ENCODE results near the gene PCDHGB4.
A peak's percentile ranks its signal among the peaks of the same experiment; 100 is the strongest.
"Not testable (repeated sequence)": the region's sequence is repeated elsewhere in the genome, so short reads cannot be mapped to it uniquely, and the experiment has no call there.

Gene PCDHGB4

DNA sequence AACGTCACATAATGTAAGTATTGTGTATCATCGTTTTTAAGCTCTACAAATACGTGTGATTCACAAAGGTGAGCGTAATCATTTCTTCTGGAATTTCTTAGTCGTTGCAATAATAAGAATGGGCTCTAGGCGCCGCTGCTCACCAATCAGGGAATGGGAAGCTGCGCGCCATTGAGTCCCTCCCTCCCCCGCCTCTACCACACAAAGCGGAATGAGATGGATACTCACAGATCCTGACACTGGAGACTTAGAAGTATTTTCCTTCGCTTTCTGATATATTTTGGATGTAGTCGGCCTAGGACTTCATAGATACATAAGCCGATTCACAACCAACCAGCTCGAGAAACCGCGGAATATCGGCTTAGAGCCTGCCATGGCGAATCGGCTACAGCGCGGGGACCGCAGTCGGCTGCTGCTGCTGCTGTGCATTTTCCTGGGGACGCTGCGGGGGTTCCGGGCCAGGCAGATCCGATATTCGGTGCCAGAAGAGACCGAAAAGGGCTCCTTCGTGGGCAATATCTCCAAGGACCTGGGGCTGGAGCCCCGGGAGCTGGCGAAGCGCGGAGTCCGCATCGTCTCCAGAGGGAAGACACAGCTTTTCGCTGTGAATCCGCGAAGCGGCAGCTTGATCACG, 33.5 kb downstream of the PCDHGB4 start, which contains the start of gene PCDHGA11:
Gene PCDHGA11 (plus strand): TSS at position 197 of the 634 bp plus-strand sequence. CDS start 177 bp downstream, at position 374.
- FAIRE-seq: no peak
- no peak for DNase-seq (ENCODE audit: extremely low spot score, insufficient read length, low read depth)

DNA sequence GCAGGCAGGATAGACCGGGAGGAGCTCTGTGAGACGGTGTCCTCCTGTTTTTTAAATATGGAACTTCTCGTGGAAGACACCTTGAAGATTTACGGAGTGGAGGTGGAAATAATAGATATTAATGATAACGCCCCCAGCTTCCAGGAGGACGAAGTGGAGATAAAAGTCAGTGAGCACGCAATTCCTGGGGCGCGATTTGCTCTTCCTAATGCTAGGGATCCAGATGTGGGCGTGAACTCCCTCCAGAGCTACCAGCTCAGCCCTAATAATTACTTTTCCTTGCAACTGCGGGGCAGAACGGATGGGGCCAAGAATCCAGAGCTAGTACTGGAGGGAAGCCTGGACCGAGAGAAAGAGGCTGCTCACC, 34.0 kb downstream of the PCDHGB4 start:
- FAIRE-seq (no peak), DNase-seq (ENCODE audit: extremely low spot score, insufficient read length, low read depth) (no peak)

DNA sequence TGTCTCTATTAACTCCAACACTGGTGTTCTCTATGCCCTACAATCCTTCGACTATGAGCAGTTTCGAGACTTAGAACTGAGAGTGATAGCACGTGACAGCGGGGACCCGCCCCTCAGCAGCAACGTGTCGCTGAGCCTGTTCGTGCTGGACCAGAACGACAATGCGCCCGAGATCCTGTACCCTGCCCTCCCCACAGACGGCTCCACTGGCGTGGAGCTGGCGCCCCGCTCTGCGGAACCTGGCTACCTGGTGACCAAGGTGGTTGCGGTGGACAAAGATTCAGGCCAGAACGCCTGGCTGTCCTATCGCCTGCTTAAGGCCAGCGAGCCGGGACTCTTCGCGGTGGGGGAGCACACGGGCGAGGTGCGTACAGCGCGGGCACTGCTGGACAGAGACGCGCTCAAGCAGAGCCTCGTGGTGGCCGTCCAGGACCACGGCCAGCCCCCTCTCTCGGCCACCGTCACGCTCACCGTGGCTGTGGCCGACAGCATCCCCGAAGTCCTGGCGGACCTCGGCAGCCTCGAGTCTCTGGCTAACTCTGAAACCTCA, 35.3 kb downstream of the PCDHGB4 start:
- no peak for DNase-seq (ENCODE audit: extremely low spot score, insufficient read length, low read depth)
- no peak for FAIRE-seq

DNA sequence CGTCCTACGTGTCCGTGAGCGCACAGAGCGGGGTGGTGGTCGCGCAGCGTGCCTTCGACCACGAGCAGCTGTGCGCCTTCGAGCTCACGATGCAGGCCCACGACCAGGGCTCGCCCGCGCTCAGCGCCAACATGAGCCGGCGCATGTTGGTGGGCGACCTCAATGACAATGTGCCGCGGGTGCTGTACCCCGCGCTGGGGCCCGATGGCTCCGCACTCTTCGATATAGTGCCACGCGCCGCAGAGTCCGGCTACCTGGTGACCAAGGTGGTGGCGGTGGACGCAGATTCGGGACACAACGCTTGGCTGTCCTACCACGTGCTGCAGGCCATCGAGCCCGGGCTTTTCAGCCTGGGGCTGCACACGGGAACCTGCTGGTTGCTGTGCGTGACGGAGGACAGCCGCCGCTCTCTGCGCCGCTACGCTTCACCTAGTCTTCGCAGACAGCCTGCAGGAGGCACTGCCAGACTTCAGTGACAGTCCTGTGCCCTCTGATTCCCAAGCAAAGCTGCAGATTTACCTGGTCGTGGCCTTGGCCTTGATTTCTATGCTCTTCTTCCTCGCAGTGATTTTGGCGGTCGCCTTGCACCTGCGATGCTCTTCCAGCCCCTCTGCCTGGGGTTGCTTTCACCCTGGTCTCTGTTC, 40.4 kb downstream of the PCDHGB4 start:
- FAIRE-seq (no peak), DNase-seq (ENCODE audit: extremely low spot score, insufficient read length, low read depth) (no peak)

DNA sequence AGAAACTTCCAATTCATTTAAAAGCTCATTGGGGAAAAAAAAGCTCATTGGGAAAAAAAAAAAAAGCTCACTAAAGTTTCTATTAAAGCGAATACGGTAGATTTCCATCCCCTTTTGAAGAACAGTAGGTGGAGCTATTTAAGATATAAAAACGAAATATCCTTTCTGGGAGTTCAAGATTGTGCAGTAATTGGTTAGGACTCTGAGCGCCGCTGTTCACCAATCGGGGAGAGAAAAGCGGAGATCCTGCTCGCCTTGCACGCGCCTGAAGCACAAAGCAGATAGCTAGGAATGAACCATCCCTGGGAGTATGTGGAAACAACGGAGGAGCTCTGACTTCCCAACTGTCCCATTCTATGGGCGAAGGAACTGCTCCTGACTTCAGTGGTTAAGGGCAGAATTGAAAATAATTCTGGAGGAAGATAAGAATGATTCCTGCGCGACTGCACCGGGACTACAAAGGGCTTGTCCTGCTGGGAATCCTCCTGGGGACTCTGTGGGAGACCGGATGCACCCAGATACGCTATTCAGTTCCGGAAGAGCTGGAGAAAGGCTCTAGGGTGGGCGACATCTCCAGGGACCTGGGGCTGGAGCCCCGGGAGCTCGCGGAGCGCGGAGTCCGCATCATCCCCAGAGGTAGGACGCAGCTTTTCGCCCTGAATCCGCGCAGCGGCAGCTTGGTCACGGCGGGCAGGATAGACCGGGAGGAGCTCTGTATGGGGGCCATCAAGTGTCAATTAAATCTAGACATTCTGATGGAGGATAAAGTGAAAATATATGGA, 43.0 kb downstream of the PCDHGB4 start, which contains the start of gene PCDHGA12:
Gene PCDHGA12 (plus strand): TSS at position 176 of the 782 bp plus-strand sequence. CDS start 253 bp downstream, at position 429.
- peak; percentile 89 for FAIRE-seq

DNA sequence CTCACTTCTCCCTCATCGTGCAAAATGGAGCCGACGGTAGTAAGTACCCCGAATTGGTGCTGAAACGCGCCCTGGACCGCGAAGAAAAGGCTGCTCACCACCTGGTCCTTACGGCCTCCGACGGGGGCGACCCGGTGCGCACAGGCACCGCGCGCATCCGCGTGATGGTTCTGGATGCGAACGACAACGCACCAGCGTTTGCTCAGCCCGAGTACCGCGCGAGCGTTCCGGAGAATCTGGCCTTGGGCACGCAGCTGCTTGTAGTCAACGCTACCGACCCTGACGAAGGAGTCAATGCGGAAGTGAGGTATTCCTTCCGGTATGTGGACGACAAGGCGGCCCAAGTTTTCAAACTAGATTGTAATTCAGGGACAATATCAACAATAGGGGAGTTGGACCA, 43.8 kb downstream of the PCDHGB4 start:
- DNase-seq (ENCODE audit: extremely low spot score, insufficient read length, low read depth): no peak
- peak; percentile 69 for FAIRE-seq

More for the DNA sequence above, 43.0 kb downstream of the PCDHGB4 start, which contains the start of gene PCDHGA12:
- DNase-seq (ENCODE audit: extremely low spot score, insufficient read length, low read depth): peak; percentile 69

DNA sequence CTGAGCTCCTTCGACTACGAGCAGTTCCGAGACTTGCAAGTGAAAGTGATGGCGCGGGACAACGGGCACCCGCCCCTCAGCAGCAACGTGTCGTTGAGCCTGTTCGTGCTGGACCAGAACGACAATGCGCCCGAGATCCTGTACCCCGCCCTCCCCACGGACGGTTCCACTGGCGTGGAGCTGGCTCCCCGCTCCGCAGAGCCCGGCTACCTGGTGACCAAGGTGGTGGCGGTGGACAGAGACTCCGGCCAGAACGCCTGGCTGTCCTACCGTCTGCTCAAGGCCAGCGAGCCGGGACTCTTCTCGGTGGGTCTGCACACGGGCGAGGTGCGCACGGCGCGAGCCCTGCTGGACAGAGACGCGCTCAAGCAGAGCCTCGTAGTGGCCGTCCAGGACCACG, 44.8 kb downstream of the PCDHGB4 start:
- not testable (repeated sequence) for FAIRE-seq; DNase-seq (ENCODE audit: extremely low spot score, insufficient read length, low read depth)

DNA sequence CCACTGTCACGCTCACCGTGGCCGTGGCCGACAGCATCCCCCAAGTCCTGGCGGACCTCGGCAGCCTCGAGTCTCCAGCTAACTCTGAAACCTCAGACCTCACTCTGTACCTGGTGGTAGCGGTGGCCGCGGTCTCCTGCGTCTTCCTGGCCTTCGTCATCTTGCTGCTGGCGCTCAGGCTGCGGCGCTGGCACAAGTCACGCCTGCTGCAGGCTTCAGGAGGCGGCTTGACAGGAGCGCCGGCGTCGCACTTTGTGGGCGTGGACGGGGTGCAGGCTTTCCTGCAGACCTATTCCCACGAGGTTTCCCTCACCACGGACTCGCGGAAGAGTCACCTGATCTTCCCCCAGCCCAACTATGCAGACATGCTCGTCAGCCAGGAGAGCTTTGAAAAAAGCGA, 45.2 kb downstream of the PCDHGB4 start:
- not testable (repeated sequence) for FAIRE-seq; DNase-seq (ENCODE audit: extremely low spot score, insufficient read length, low read depth)

DNA sequence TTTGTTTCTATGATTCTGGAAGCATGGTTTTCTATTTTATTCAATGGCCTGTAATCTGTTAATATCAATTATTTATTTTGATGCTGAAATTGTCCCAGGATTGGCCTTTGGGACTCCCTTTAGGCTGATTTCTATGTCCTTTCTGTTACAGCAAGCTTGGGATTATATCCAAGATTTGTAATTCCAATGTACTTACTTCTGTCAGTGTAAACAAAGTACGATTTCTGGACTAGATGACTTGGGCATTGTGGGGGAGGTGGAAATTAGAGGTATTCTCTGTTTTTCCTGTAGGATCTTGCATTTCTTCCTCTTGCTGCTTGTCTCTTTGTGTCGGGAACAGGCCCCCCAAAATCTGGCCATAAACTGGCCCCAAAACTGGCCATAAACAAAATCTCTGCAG, 46.5 kb downstream of the PCDHGB4 start:
- DNase-seq (ENCODE audit: extremely low spot score, insufficient read length, low read depth) (no peak), FAIRE-seq (no peak)

DNA sequence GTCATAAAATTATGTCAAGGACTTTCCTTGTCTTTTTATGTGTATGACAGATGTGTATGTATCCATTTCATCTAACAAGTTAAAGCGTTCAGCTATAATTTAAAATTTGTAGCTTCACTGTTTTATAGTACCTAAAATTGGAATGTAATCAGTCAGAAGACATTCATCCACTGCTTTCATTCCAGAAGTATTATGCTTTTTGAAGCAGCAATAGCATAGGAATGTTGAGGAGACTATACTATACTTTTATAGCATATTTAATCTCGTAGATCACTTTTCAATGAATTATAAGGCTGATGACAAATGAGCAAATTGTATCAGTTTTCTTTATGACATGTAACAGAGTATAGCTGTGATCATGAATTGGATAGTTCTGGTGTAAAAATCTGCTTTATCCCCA, 49.7 kb downstream of the PCDHGB4 start:
- no peak for FAIRE-seq

DNA sequence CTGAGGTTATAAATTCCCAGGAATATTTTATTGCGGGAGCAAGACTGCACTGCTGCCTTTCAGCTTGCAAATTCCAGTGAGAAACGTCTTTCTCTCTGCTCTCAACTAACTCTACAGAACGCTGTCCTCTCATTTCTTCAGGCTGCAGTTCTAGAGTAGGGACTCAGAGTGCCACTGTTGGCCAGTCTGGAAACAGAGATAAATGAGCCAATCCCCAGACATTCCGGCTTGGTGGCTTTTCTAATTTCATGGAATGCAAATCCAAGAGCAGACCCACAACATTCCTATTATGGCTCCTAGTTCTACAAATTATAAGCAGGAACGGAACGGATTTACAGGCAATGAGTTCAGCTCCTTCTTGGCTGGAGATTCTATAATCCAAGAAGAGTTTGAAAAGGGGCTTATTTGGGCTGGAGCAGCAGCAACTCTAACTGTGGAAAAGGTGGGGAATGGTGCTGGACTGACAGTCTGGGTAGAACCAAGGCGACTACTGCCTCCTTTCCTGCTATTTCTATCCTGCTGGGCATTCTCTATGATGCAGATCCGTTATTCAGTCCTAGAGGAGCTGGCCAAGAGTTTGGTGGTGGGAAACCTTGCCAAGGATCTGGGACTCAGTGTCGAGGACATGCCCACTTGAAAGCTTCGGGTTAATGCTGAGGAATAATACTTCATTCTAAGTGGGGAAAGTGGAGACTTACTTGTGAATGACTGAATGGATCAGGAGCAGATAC, 52.1 kb downstream of the PCDHGB4 start:
- FAIRE-seq (no peak), DNase-seq (ENCODE audit: extremely low spot score, insufficient read length, low read depth) (no peak)

More for the DNA sequence above, 49.7 kb downstream of the PCDHGB4 start:
- DNase-seq (ENCODE audit: extremely low spot score, insufficient read length, low read depth): no peak

All from GM18507 (cell line).